ENCODE measurements around the gene DCUN1D3.
"Not testable (repeated sequence)": the region's sequence is repeated elsewhere in the genome, so short reads cannot be mapped to it uniquely, and the experiment has no call there.

DCUN1D3 gene

DNA sequence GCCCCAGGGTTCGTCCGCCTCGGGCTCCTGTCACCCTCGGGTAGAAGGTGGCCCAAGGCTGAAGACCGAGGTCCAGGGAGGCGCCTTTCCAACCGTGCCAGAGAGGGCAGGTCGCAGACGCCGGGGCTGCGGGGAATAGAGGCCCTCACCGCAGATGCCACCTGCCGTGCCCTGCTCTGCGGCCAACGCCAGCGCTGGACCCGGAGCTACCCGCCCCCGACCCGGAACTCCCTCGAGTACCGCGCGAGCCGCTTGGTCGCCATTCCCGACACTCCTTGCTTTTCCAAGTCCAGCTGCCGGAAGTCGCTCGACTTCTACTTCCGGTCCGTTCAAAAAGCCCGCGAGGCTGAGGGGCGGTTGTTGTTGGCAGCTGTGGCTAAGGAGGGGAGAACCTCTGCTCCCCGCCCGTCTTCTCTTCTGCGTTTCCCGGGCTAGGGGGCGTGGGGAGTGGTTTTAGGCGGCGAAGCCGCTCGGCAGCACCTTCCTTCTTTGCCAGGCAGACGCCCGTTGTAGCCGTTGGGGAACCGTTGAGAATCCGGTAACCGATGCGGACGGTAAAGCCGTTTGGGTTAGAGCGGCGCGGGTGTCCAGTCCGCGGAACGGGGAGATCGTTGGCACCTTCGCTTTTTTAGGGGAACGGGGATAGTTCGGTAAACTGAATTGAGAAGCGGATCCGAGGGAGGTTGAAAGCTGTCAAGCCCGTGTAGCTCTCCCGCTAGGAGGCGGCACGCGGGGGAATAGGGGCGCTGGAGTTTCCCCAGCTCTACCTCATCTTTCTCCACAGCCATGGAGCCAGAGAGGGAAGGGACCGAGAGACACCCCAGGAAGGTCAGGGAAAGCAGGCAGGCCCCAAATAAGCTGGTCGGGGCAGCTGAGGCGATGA lies 93.7 kb downstream of the DCUN1D3 start, which contains the start of the genes ERI2 and REXO5:
ERI2 (minus strand) TSS at position 305 of the 883 bp plus-strand sequence; CDS start at position 263, 42 bp downstream.
REXO5 (plus strand) TSS at position 360 of the 883 bp plus-strand sequence; CDS start at position 787, 427 bp downstream.
- TF ChIP-seq, protein P1, sequence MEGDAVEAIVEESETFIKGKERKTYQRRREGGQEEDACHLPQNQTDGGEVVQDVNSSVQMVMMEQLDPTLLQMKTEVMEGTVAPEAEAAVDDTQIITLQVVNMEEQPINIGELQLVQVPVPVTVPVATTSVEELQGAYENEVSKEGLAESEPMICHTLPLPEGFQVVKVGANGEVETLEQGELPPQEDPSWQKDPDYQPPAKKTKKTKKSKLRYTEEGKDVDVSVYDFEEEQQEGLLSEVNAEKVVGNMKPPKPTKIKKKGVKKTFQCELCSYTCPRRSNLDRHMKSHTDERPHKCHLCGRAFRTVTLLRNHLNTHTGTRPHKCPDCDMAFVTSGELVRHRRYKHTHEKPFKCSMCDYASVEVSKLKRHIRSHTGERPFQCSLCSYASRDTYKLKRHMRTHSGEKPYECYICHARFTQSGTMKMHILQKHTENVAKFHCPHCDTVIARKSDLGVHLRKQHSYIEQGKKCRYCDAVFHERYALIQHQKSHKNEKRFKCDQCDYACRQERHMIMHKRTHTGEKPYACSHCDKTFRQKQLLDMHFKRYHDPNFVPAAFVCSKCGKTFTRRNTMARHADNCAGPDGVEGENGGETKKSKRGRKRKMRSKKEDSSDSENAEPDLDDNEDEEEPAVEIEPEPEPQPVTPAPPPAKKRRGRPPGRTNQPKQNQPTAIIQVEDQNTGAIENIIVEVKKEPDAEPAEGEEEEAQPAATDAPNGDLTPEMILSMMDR (IDR thresholded peaks at IDR 0.05; ENCODE audit: control insufficient read depth, extremely low read depth, insufficient read depth) = peak; percentile 53
- H3K4me3 ChIP-seq (ENCODE audit: low read depth, low read length) = peak within 1 kb of the TSS; percentile 65
- DNase-seq (ENCODE audit: low read depth) = peak; percentile 92

DNA sequence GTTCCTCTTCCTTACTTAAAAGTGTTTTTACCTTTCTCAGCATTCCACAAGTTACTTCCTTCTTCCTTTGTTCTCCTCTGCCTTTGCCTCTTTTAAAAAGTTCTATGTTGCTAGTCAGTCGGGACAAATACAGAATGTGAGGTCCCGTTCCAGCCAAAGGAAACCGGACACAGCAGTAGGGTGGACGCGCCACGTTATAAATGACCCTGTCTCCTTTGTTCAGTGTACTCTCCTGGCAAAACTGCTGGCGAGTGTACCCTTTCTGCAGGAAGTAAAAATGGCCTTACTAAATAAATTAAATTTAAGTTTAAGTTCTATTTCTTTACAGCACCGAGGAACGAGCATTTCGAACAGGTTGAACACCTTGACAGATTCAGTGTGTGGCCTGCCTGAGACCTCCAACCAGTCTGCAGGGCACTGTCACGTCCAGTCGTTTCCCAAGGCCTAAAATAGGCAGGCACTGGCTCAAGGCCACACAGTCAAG lies 94.4 kb downstream of the DCUN1D3 start:
- peak overlapping the region; percentile 65 for H3K4me3 ChIP-seq (ENCODE audit: low read depth, low read length)
- not testable (repeated sequence) for DNase-seq (ENCODE audit: low read depth)
